ENCODE measurements around the gene RAB3GAP1.

DNA sequence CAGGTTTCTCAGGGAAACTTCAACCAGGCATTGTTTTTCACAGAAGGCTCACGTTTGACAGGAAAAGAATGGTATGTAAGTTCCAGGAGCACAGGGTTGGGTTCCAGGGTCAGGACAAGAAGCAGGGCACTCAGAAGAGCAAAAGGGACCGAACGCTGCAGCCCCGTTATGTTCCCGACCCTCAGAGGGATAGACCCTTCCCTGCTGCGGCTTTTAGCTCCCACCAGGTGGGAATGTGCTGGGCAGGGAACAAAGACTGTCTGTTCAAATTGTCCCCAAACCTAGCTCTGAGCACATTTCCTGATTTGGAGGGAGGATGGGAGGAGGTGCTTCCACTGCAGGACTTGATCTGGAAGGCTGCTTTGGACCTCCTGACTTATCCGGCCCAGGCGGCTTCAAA lies 130.1 kb downstream of the RAB3GAP1 start:
- TF ChIP-seq, protein P1, sequence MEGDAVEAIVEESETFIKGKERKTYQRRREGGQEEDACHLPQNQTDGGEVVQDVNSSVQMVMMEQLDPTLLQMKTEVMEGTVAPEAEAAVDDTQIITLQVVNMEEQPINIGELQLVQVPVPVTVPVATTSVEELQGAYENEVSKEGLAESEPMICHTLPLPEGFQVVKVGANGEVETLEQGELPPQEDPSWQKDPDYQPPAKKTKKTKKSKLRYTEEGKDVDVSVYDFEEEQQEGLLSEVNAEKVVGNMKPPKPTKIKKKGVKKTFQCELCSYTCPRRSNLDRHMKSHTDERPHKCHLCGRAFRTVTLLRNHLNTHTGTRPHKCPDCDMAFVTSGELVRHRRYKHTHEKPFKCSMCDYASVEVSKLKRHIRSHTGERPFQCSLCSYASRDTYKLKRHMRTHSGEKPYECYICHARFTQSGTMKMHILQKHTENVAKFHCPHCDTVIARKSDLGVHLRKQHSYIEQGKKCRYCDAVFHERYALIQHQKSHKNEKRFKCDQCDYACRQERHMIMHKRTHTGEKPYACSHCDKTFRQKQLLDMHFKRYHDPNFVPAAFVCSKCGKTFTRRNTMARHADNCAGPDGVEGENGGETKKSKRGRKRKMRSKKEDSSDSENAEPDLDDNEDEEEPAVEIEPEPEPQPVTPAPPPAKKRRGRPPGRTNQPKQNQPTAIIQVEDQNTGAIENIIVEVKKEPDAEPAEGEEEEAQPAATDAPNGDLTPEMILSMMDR (IDR thresholded peaks at IDR 0.05; ENCODE audit: low read length) = no peak
- TF ChIP-seq EZH2 (IDR thresholded peaks at IDR 0.05; ENCODE audit: borderline replicate concordance, low read length) = no peak

Measured in OCI-LY1 (cell line).